ENCODE results near the gene ITPKB. TPM values are rescaled to one million over a fixed set of nuclear protein-coding genes. Genes with fewer than 3 reads are reported as not detected.

The ITPKB gene
- total RNA-seq, 1 experiment from 2014 or later = 9.5 TPM

Other genes with a start within 250 kb of the ITPKB start
- 0.37 and 0.56 TPM in 2 replicates for gene STUM, start 190.5 kb downstream of the ITPKB start, total RNA-seq (2022)
- 31.3 and 31.8 TPM in 2 replicates for gene PSEN2, start 131.3 kb upstream of the ITPKB start, total RNA-seq (2022)
- 22.1 and 26.4 TPM in 2 replicates for gene COQ8A, start 201.0 kb upstream of the ITPKB start, total RNA-seq (2022)

Data from MCF 10A (cell line).